Measurements from ENCODE around the gene BCHE.

BCHE gene

GRCh38 chr3:165827883-165828282, 9.3 kb downstream of the BCHE start:
- Histone ChIP-seq H3K9me3 (ENCODE audit: control insufficient read depth, insufficient read depth, low read depth, low read length) (no peaks in the 10 kb centered on the region), H3K4me3 (ENCODE audit: low read depth, low read length) (no peak overlapping the region), H3K4me1 (ENCODE audit: control insufficient read depth, insufficient read depth, low read length) (no peaks in the 10 kb centered on the region), H3K27ac (ENCODE audit: extremely low read depth, low read depth, low read length) (no peak overlapping the region), H3K36me3 (ENCODE audit: control insufficient read depth in 2 of 2, insufficient read depth in 1 of 2, low read length in 2 of 2) (no peaks in the 10 kb centered on the region)
- POLR2A ChIA-PET, result no interaction called here
- TF ChIP-seq KLF7 (tag by site-specific recombination; IDR thresholded peaks at IDR 0.05; ENCODE audit: borderline replicate concordance), result no peak
- no peak for TF ChIP-seq ZNF24 (tag by site-specific recombination; IDR thresholded peaks at IDR 0.05)
- TF ChIP-seq ZNF394 (tag by site-specific recombination; IDR thresholded peaks at IDR 0.05; ENCODE audit: borderline replicate concordance), result no peak
- TF ChIP-seq ZNF660 (tag by site-specific recombination; IDR thresholded peaks at IDR 0.05), result no peak
- no peak for TF ChIP-seq ZNF76 (tag by site-specific recombination; IDR thresholded peaks at IDR 0.05; ENCODE audit: borderline replicate concordance, low read depth)
- TF ChIP-seq BCL11B (tag by site-specific recombination; IDR thresholded peaks at IDR 0.05; ENCODE audit: low read depth), result no peak
- no peak for TF ChIP-seq ZNF704 (tag by site-specific recombination; IDR thresholded peaks at IDR 0.05)
- no peak for TF ChIP-seq RBAK (tag by site-specific recombination; IDR thresholded peaks at IDR 0.05)
- CTCF ChIA-PET, result no interaction called here

- CTCF ChIA-PET, result no interaction called here
- Histone ChIP-seq H3K4me1 (ENCODE audit: control insufficient read depth, insufficient read depth, low read length) (no peaks in the 10 kb centered on the region), H3K36me3 (ENCODE audit: control insufficient read depth in 2 of 2, insufficient read depth in 1 of 2, low read length in 2 of 2) (no peaks in the 10 kb centered on the region), H3K4me3 (ENCODE audit: low read depth, low read length) (no peak overlapping the region), H3K27ac (ENCODE audit: extremely low read depth, low read depth, low read length) (no peak overlapping the region), H3K9me3 (ENCODE audit: control insufficient read depth, insufficient read depth, low read depth, low read length) (no peaks in the 10 kb centered on the region)
- POLR2A ChIA-PET, result no interaction called here
- no peak for TF ChIP-seq ZBTB7A (tag by site-specific recombination; IDR thresholded peaks at IDR 0.05; ENCODE audit: low read depth)
- no peak for TF ChIP-seq ZNF184 (tag by site-specific recombination; IDR thresholded peaks at IDR 0.05)
- no peak for TF ChIP-seq ZSCAN23 (tag by site-specific recombination; IDR thresholded peaks at IDR 0.05)
- TF ChIP-seq ZNF133 (tag by site-specific recombination; IDR thresholded peaks at IDR 0.05), result no peak
- TF ChIP-seq ZNF518A (tag by site-specific recombination; conservative IDR thresholded peaks at IDR 0.05; ENCODE audit: low read depth), result no peak
- TF ChIP-seq ZNF549 (tag by site-specific recombination; IDR thresholded peaks at IDR 0.05), result no peak
- no peak for TF ChIP-seq ZNF600 (tag by site-specific recombination; IDR thresholded peaks at IDR 0.05)
- no peak for TF ChIP-seq ZNF341 (tag by site-specific recombination; IDR thresholded peaks at IDR 0.05; ENCODE audit: low read depth)
Measured at GRCh38 chr3:165827233-165827632, 10.0 kb downstream of the BCHE start.

- POLR2A ChIA-PET, result no interaction called here
- Histone ChIP-seq H3K27ac (ENCODE audit: extremely low read depth, low read depth, low read length) (no peak overlapping the region), H3K9me3 (ENCODE audit: control insufficient read depth, insufficient read depth, low read depth, low read length) (no peaks in the 10 kb centered on the region), H3K4me1 (ENCODE audit: control insufficient read depth, insufficient read depth, low read length) (no peaks in the 10 kb centered on the region), H3K4me3 (ENCODE audit: low read depth, low read length) (no peak overlapping the region), H3K36me3 (ENCODE audit: control insufficient read depth in 2 of 2, insufficient read depth in 1 of 2, low read length in 2 of 2) (no peaks in the 10 kb centered on the region)
- CTCF ChIA-PET, result no interaction called here
- TF ChIP-seq ZNF843 (tag by site-specific recombination; IDR thresholded peaks at IDR 0.05) (no peak), ZNF266 (tag by site-specific recombination; IDR thresholded peaks at IDR 0.05; ENCODE audit: low read depth) (no peak), WT1 (tag by site-specific recombination; IDR thresholded peaks at IDR 0.05) (no peak), ZFHX2 (tag by site-specific recombination; conservative IDR thresholded peaks at IDR 0.05) (no peak), ZNF132 (tag by site-specific recombination; IDR thresholded peaks at IDR 0.05; ENCODE audit: borderline replicate concordance) (no peak), ZNF155 (tag by site-specific recombination; IDR thresholded peaks at IDR 0.05) (no peak), ZNF560 (tag by site-specific recombination; IDR thresholded peaks at IDR 0.05; ENCODE audit: borderline replicate concordance) (no peak), ZNF138 (tag by site-specific recombination; IDR thresholded peaks at IDR 0.05; ENCODE audit: borderline replicate concordance) (no peak)
- TF ChIP-seq, protein P1, sequence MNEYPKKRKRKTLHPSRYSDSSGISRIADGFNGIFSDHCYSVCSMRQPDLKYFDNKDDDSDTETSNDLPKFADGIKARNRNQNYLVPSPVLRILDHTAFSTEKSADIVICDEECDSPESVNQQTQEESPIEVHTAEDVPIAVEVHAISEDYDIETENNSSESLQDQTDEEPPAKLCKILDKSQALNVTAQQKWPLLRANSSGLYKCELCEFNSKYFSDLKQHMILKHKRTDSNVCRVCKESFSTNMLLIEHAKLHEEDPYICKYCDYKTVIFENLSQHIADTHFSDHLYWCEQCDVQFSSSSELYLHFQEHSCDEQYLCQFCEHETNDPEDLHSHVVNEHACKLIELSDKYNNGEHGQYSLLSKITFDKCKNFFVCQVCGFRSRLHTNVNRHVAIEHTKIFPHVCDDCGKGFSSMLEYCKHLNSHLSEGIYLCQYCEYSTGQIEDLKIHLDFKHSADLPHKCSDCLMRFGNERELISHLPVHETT (tag by site-specific recombination; IDR thresholded peaks at IDR 0.05), result no peak
Measured at GRCh38 chr3:165820671-165821123, 16.5 kb downstream of the BCHE start.
